GM23338 (cell line): ENCODE measurements around the gene LRCH2. TPM values are rescaled to one million over a fixed set of nuclear protein-coding genes. Genes with fewer than 3 reads are reported as not detected.

Source experiments
- ATAC-seq: fragments of 200-7000 bp; cut with Tn5 transposase; 3 replicates; pipeline ENCODE4 v1.9.1; 2020
- DNase-seq: peaks from one replicate; pipeline ENCODE4 v3.0.0-alpha.2; 2015; ENCODE audit warnings: low spot score
- H2AFZ ChIP-seq: fragments of 200-600 bp; sonication (generic); 2 replicates; pipeline ENCODE4 v1.8.0; 2016; ENCODE audit warnings: antibody characterized with exemption, mild to moderate bottlenecking, moderate library complexity
- H3F3A ChIP-seq: fragments of 200-600 bp; sonication (generic); replicated peaks from 2 replicates; pipeline ENCODE4 v1.8.0; 2017; ENCODE audit warnings: antibody characterized with exemption, mixed run types, low read depth
- H3K27ac ChIP-seq: fragments of 200-600 bp; sonication (generic); 2 replicates; pipeline ENCODE4 v1.6.1; 2016; ENCODE audit warnings: low read depth
- H3K27me3 ChIP-seq: fragments of 200-600 bp; sonication (generic); 2 replicates; pipeline ENCODE4 v1.8.0; 2016; ENCODE audit warnings: mild to moderate bottlenecking, mixed run types, moderate library complexity; ENCODE audit not compliant: insufficient read depth
- H3K36me3 ChIP-seq: fragments of 200-600 bp; sonication (generic); 2 replicates; pipeline ENCODE4 v1.8.0; 2016; ENCODE audit warnings: mild to moderate bottlenecking; ENCODE audit not compliant: insufficient read depth
- H3K4me1 ChIP-seq: fragments of 200-600 bp; sonication (generic); 2 replicates; pipeline ENCODE4 v1.8.0; 2016; ENCODE audit warnings: mild to moderate bottlenecking, moderate library complexity; ENCODE audit not compliant: insufficient read depth
- H3K4me2 ChIP-seq: fragments of 200-600 bp; sonication (generic); 2 replicates; pipeline ENCODE4 v1.7.1; 2017; ENCODE audit warnings: mixed run types
- H3K4me3 ChIP-seq: fragments of 200-600 bp; sonication (generic); 2 replicates; pipeline ENCODE4 v1.6.1; 2016; ENCODE audit warnings: mixed run types
- H3K79me2 ChIP-seq: fragments of 200-600 bp; sonication (generic); replicated peaks from 2 replicates; pipeline ENCODE4 v1.8.0; 2017; ENCODE audit warnings: mild to moderate bottlenecking; ENCODE audit not compliant: insufficient read depth
- H3K9me2 ChIP-seq: fragments of 200-600 bp; sonication (generic); 2 replicates; pipeline ENCODE4 v1.8.0; 2017; ENCODE audit not compliant: insufficient read depth
- H4K20me1 ChIP-seq: fragments of 200-600 bp; sonication (generic); replicated peaks from 2 replicates; pipeline ENCODE4 v1.8.0; 2017; ENCODE audit warnings: mild to moderate bottlenecking; ENCODE audit not compliant: insufficient read depth
- H3K27ac Mint-ChIP-seq: 2 replicates; pipeline ENCODE4 v1.8.0; 2020; ENCODE audit warnings: inconsistent platforms, mild to moderate bottlenecking, moderate library complexity, mixed read lengths
- H3K27me3 Mint-ChIP-seq: 3 replicates; pipeline ENCODE4 v1.8.0; 2022; ENCODE audit warnings: low read depth, mild to moderate bottlenecking, moderate library complexity, mixed read lengths, inconsistent platforms; ENCODE audit not compliant: insufficient read depth, poor library complexity
- H3K36me3 Mint-ChIP-seq: 3 replicates; pipeline ENCODE4 v1.8.0; 2021; ENCODE audit warnings: low read depth, mild to moderate bottlenecking, inconsistent platforms, moderate library complexity, mixed read lengths
- H3K4me1 Mint-ChIP-seq: 3 replicates; pipeline ENCODE4 v1.8.0; 2020; ENCODE audit warnings: mild to moderate bottlenecking, inconsistent platforms, mixed read lengths
- H3K4me3 Mint-ChIP-seq: 3 replicates; pipeline ENCODE4 v1.8.0; 2021; ENCODE audit warnings: moderate library complexity, mild to moderate bottlenecking, inconsistent platforms, mixed read lengths
- H3K9me3 Mint-ChIP-seq: 3 replicates; pipeline ENCODE4 v1.8.0; 2020; ENCODE audit warnings: moderate library complexity, mild to moderate bottlenecking, inconsistent platforms, mixed read lengths
- CTCF ChIP-seq, 2 experiments: fragments of 200-600 bp in 1 of 2; sonication (generic) in 1 of 2; conservative IDR thresholded peaks; 2 replicates each; pipeline versions ENCODE4 v1.5.1 to v1.6.1; 2016 to 2017; ENCODE audit warnings: antibody characterized with exemption in 2 of 2, low read depth in 2 of 2, mild to moderate bottlenecking in 2 of 2, moderate library complexity in 1 of 2
- ETS1 ChIP-seq: IDR thresholded peaks from 2 replicates; pipeline ENCODE4 v1.6.1; 2016; ENCODE audit warnings: antibody characterized with exemption
- EZH2 ChIP-seq: fragments of 200-600 bp; sonication (generic); IDR thresholded peaks from one replicate; pipeline ENCODE4 v1.8.0; 2017; ENCODE audit warnings: antibody characterized with exemption, mild to moderate bottlenecking, low read depth; ENCODE audit not compliant: unreplicated experiment
- EZH2phosphoT487 ChIP-seq: fragments of 200-600 bp; sonication (generic); IDR thresholded peaks from one replicate; pipeline ENCODE4 v1.8.1; 2018; ENCODE audit warnings: antibody characterized with exemption; ENCODE audit not compliant: unreplicated experiment
- JUNB ChIP-seq: IDR thresholded peaks from one replicate; pipeline ENCODE4 v1.6.1; 2016; ENCODE audit warnings: antibody characterized with exemption; ENCODE audit not compliant: unreplicated experiment
- NANOG ChIP-seq: IDR thresholded peaks from 2 replicates; pipeline ENCODE4 v1.6.1; 2016; ENCODE audit warnings: antibody characterized with exemption, borderline replicate concordance
- POLR2AphosphoS5 ChIP-seq: IDR thresholded peaks from 2 replicates; pipeline ENCODE4 v1.6.1; 2016; ENCODE audit warnings: antibody characterized with exemption, low read depth
- REST ChIP-seq: IDR thresholded peaks from one replicate; pipeline ENCODE4 v1.6.1; 2018; ENCODE audit warnings: antibody characterized with exemption; ENCODE audit not compliant: unreplicated experiment
- STAT1 ChIP-seq: IDR thresholded peaks from one replicate; pipeline ENCODE4 v1.6.1; 2016; ENCODE audit warnings: antibody characterized with exemption; ENCODE audit not compliant: unreplicated experiment
- ZNF114 ChIP-seq: fragments of 250-450 bp; sonication (Bioruptor Pico); IDR thresholded peaks from 2 replicates; pipeline ENCODE4 v1.5.0; 2020; ENCODE audit warnings: mild to moderate bottlenecking, moderate library complexity
- ZNF331 ChIP-seq: fragments of 250-450 bp; sonication (Bioruptor Pico); IDR thresholded peaks from 2 replicates; pipeline ENCODE4 v1.5.0; 2020; ENCODE audit warnings: low read depth, mild to moderate bottlenecking, moderate library complexity
- polyA plus RNA-seq: library from polyadenylated mRNA; unstranded; fragments of >200 nt; fragmentation: Nextera tagmentation; extraction: Ambion mirVana; gene quantifications from 2 replicates; pipeline ENCODE4 v1.2.1, GENCODE V29; 2016
- total RNA-seq: library from RNA; depleted of rRNA; stranded (reverse); fragments of >200 nt; shearing (Covaris generic); gene quantifications from 2 replicates; pipeline ENCODE4 v1.2.3, GENCODE V29; 2014

LRCH2 gene
- total and polyA plus RNA-seq, 2 experiments from 2014 or later = 2.5 to 8.6 TPM

- no peak for TF ChIP-seq REST
- TF ChIP-seq NANOG = no peak
- no peak for TF ChIP-seq CTCF (conservative IDR thresholded peaks at IDR 0.05; ENCODE audit: low read depth in 2 of 2)
- TF ChIP-seq STAT1 = no peak
- no peak for TF ChIP-seq ZNF331 (CRISPR knock-in tag)
- no peak for TF ChIP-seq EZH2
- no peak for TF ChIP-seq EZH2phosphoT487
These were observed 41.6 kb downstream of the LRCH2 start (continued) for GRCh38 chrX:115192244-115192700.

GRCh38 chrX:115191490-115192243 is 42.2 kb downstream of the LRCH2 start:
- Mint-ChIP-seq H3K4me3 (no peak overlapping the region), H3K9me3 (peaks cover 3% of the 10 kb centered on the region; the same call in 2 of the 3 replicates), H3K4me1 (no peaks in the 10 kb centered on the region), H3K27me3 (peaks cover 4% of the 10 kb centered on the region), H3K36me3 (peaks cover 14% of the 10 kb centered on the region), H3K27ac (no peak overlapping the region)
- H3K79me2 ChIP-seq = no peaks in the 10 kb centered on the region
- no peaks in the 10 kb centered on the region for H3K4me1 ChIP-seq
- H3K36me3 ChIP-seq = no peaks in the 10 kb centered on the region
- no peak overlapping the region for H2AFZ ChIP-seq
- no peak overlapping the region for H3K4me3 ChIP-seq
- DNase-seq (no peak), ATAC-seq (no peak)
- H3K27me3 ChIP-seq = no peaks in the 10 kb centered on the region
- H3K9me2 ChIP-seq = no peaks in the 10 kb centered on the region
- H3F3A ChIP-seq = no peaks in the 10 kb centered on the region
- no peaks in the 10 kb centered on the region for H4K20me1 ChIP-seq
- no peak overlapping the region for H3K4me2 ChIP-seq
- H3K27ac ChIP-seq = no peak overlapping the region
- TF ChIP-seq JUNB (no peak), NANOG (no peak), ETS1 (no peak), REST (no peak), POLR2AphosphoS5 (no peak), STAT1 (no peak), ZNF114 (CRISPR knock-in tag) (no peak), ZNF331 (CRISPR knock-in tag) (no peak), EZH2 (no peak)
